Adrenal gland (tissue), 12 donors: ENCODE data around the gene CDK14. TPM values are rescaled to one million over a fixed set of nuclear protein-coding genes. Genes with fewer than 3 reads are reported as not detected.

ENCODE experiments used
- DNase-seq, 7 donors: peaks; one replicate each; pipeline ENCODE4 v3.0.0-alpha.2; 2019 to 2020
- H3K27ac ChIP-seq, 5 donors: fragments of 200-600 bp; sonication (generic) in 4 of 5; 1 replicate in 3 of 5; 2 replicates in 2 of 5; pipeline versions ENCODE4 v1.5.1 to v1.8.0; 2016 to 2020; ENCODE audit warnings: mild to moderate bottlenecking in 1 of 5
- H3K27me3 ChIP-seq: fragments of 200-600 bp; 2 replicates; pipeline ENCODE4 v1.8.0; 2021
- H3K36me3 ChIP-seq, 2 donors: fragments of 200-600 bp; replicated peaks in 1 of 2; 1 replicate in 1 of 2; 2 replicates in 1 of 2; pipeline versions ENCODE4 v1.5.1 to v1.8.0; 2018 to 2022
- H3K4me1 ChIP-seq, 2 donors: fragments of 200-600 bp; replicated peaks in 1 of 2; 1 replicate in 1 of 2; 2 replicates in 1 of 2; pipeline versions ENCODE4 v1.5.1 to v1.8.0; 2018 to 2021
- H3K4me3 ChIP-seq, 4 donors: fragments of 200-600 bp; sonication (generic) in 3 of 4; one replicate each; pipeline ENCODE4 v1.5.1; 2016 to 2018
- H3K9me3 ChIP-seq, 3 donors: fragments of 200-600 bp; sonication (generic) in 1 of 3; replicated peaks in 1 of 3; 1 replicate in 2 of 3; 2 replicates in 1 of 3; pipeline versions ENCODE4 v1.5.1 to v1.8.0; 2016 to 2021
- CTCF ChIP-seq, 6 experiments: fragments of 450-650 bp in 4 of 6; fragments of 200-600 bp in 2 of 6; sonication (generic) in 1 of 6; IDR thresholded peaks; 1 replicate in 5 of 6; 2 replicates in 1 of 6; pipeline versions ENCODE4 v1.5.1 to v1.8.0; 2016 to 2021; ENCODE audit warnings: antibody characterized with exemption in 6 of 6, mild to moderate bottlenecking in 2 of 6, moderate library complexity in 1 of 6
- POLR2A ChIP-seq, 2 donors: fragments of 450-650 bp; IDR thresholded peaks; one replicate each; pipeline ENCODE4 v1.6.1; 2017; ENCODE audit warnings: antibody characterized with exemption in 2 of 2, mild to moderate bottlenecking in 2 of 2, moderate library complexity in 1 of 2
- WGBS, 4 donors: extraction: QIAGEN DNeasy Blood & Tissue Kit in 2 of 4; methylation state at CpG; one replicate each; pipeline versions ENCODE4 v1.1.5 to v1.1.7; 2013 to 2017; 5-methylcytosine and 5-hydroxymethylcytosine counted together
- intact Hi-C, 2 donors: fragments of 100-400 bp; cut with DNase I; formaldehyde crosslinking; loops; one replicate each; pipeline versions ENCODE4 v1.14.1 to v1.15.0; 2022 to 2023
- polyA plus RNA-seq, 3 donors: library from polyadenylated mRNA; stranded (reverse); fragments of 200-250 nt in 2 of 3; fragments of 350-450 nt in 1 of 3; fragmentation: Illumina TruSeq in 1 of 3; extraction: RNeasy Lipid Tissue Mini Kit (QIAGEN cat#74804) in 1 of 3; gene quantifications; one replicate each; pipeline ENCODE4 v1.2.3, GENCODE V29; 2013 to 2014
- total RNA-seq, 9 donors: library from RNA; depleted of rRNA in 4 of 9; stranded (reverse); fragments of >200 nt in 4 of 9; fragments of 120-200 nt in 1 of 9; fragmentation: NEBNext Ultra II Directional in 1 of 9; extraction: Animal tissue kit (Norgen Biotek cat#: 25700) in 1 of 9; gene quantifications; one replicate each; pipeline versions ENCODE4 v1.1.0 to v1.2.4, GENCODE V29; 2013 to 2023
- donor health status: healthy with polysubstance abuse.
- donor health status: Bipolar disorder and iron deficiency.
- donor health status: DM: yes; HTN: yes; CAD: no.
- donor health status: DM: no; HTN: no; CAD: no.
- donor health status: DM: no; HTN: no; CAD: no.
- donor health status: DM: yes; HTN: yes; CAD: no.

The CDK14 gene
- total and polyA plus RNA-seq, 12 donors, result 1.9 to 14.5 (median 7.6) TPM

- H3K36me3 ChIP-seq, result no peaks in the 10 kb centered on the region
- no peaks in the 10 kb centered on the region for H3K4me1 ChIP-seq
- WGBS, 4 donors, result 92 to 97% (median 95%) methylated on average over 1 of the region's 1 CpG
- TF ChIP-seq CTCF (IDR thresholded peaks at IDR 0.05) (no peak), POLR2A (IDR thresholded peaks at IDR 0.05) (no peak)
- no peak for DNase-seq
- no peaks in the 10 kb centered on the region for H3K9me3 ChIP-seq
- H3K4me3 ChIP-seq, result no peak overlapping the region
- intact Hi-C loops, result no loop called here
- H3K27me3 ChIP-seq, result no peaks in the 10 kb centered on the region
- no peak overlapping the region for H3K27ac ChIP-seq
Measured at GRCh38 chr7:90688810-90689209, 92.7 kb downstream of the CDK14 start.

- no peak for TF ChIP-seq CTCF (IDR thresholded peaks at IDR 0.05)
- no peak for TF ChIP-seq POLR2A (IDR thresholded peaks at IDR 0.05)
- Histone ChIP-seq H3K4me3 (no peak overlapping the region), H3K9me3 (no peaks in the 10 kb centered on the region), H3K27ac (no peak overlapping the region), H3K27me3 (no peaks in the 10 kb centered on the region), H3K36me3 (no peaks in the 10 kb centered on the region), H3K4me1 (no peaks in the 10 kb centered on the region)
- intact Hi-C loops, result no loop called here
- DNase-seq, result no peak
- WGBS, 4 donors, result 63 to 95% (median 89%) methylated on average over 1 of the region's 1 CpG
Measured at GRCh38 chr7:90689260-90689659, 93.1 kb downstream of the CDK14 start.

GRCh38 chr7:90690159-90690858 is 94.2 kb downstream of the CDK14 start:
- no peak for TF ChIP-seq CTCF (IDR thresholded peaks at IDR 0.05)
- no peak for TF ChIP-seq POLR2A (IDR thresholded peaks at IDR 0.05)
- Histone ChIP-seq H3K4me3 (no peak overlapping the region), H3K27me3 (no peaks in the 10 kb centered on the region), H3K4me1 (no peaks in the 10 kb centered on the region), H3K36me3 (no peaks in the 10 kb centered on the region), H3K9me3 (no peaks in the 10 kb centered on the region), H3K27ac (no peak overlapping the region)
- 81 to 89% (median 88%) methylated on average over 3 of the region's 3 CpGs for WGBS, 4 donors
- DNase-seq, result no peak
- intact Hi-C loops, result no loop called here

GRCh38 chr7:90692396-90692795 is 96.3 kb downstream of the CDK14 start:
- TF ChIP-seq POLR2A (IDR thresholded peaks at IDR 0.05) (no peak), CTCF (IDR thresholded peaks at IDR 0.05) (no peak)
- no peak overlapping the region for H3K4me3 ChIP-seq
- WGBS, 4 donors, result 40 to 58% (median 51%) methylated on average over 3 of the region's 3 CpGs
- no peak overlapping the region for H3K27ac ChIP-seq
- intact Hi-C loops, result no loop called here
- H3K27me3 ChIP-seq, result no peaks in the 10 kb centered on the region
- H3K36me3 ChIP-seq, result no peaks in the 10 kb centered on the region
- no peaks in the 10 kb centered on the region for H3K9me3 ChIP-seq
- no peaks in the 10 kb centered on the region for H3K4me1 ChIP-seq
- DNase-seq, result no peak
